ENCODE measurements around the gene THRA. TPM values are rescaled to one million over a fixed set of nuclear protein-coding genes. Genes with fewer than 3 reads are reported as not detected.
A peak's percentile ranks its signal among the peaks of the same experiment; 100 is the strongest.

The THRA gene
- total and polyA plus RNA-seq, 3 donors from 2014 or later = 41.2 to 51.7 (median 44.9) TPM

DNA sequence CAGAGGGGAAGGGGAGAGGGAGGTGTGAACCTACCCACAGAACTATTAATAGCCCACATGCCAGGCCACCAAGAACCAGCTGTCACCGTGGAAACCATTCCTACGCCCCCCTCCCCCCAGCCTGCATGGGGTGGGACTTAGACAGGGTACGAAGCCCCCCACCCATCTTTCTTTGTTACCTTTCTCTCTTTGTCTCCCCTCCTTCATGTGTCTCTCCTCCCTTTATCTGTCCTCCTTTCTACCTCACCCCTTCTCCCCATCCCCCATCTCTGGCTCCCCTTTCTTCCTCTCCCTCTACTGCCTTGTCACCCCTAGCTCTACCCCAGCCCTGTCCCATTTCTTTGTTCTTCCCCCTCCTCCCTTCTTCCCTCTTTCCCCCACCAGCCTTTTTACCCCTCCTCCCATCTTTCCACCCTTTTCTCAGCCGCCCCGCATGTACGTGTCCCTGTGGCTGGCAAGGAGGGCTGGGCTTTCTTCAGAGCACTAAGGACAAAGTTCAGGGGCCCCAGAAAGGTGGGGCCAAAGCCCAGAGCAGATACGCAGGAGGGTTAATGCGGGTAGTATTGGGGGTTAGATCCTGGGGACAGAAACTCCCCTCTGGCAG, 8.0 kb downstream of the THRA start:
- no peaks in the 10 kb centered on the region for H3K36me3 ChIP-seq (ENCODE audit: low read depth, missing control alignments)
- peak overlapping the region; percentile 88 to 97 for H3K27ac ChIP-seq
- intact Hi-C loops (cut with DNase I; ENCODE audit: low total_unique reads) = loop anchor here (5.0 kb wide), 1 partner anchor 36 kb away; no protein-coding TSS in a partner anchor
- DNase-seq = no peak
- H3K4me3 ChIP-seq = no peak overlapping the region
- H3K9me3 ChIP-seq = no peaks in the 10 kb centered on the region
- H3K4me1 ChIP-seq = peaks cover 78% of the 10 kb centered on the region
- TF ChIP-seq, protein P1, sequence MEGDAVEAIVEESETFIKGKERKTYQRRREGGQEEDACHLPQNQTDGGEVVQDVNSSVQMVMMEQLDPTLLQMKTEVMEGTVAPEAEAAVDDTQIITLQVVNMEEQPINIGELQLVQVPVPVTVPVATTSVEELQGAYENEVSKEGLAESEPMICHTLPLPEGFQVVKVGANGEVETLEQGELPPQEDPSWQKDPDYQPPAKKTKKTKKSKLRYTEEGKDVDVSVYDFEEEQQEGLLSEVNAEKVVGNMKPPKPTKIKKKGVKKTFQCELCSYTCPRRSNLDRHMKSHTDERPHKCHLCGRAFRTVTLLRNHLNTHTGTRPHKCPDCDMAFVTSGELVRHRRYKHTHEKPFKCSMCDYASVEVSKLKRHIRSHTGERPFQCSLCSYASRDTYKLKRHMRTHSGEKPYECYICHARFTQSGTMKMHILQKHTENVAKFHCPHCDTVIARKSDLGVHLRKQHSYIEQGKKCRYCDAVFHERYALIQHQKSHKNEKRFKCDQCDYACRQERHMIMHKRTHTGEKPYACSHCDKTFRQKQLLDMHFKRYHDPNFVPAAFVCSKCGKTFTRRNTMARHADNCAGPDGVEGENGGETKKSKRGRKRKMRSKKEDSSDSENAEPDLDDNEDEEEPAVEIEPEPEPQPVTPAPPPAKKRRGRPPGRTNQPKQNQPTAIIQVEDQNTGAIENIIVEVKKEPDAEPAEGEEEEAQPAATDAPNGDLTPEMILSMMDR (IDR thresholded peaks at IDR 0.05) = no peak
- no peak for TF ChIP-seq POLR2A (IDR thresholded peaks at IDR 0.05)
- no peaks in the 10 kb centered on the region for H3K27me3 ChIP-seq
- WGBS, 2 donors = 34 to 46% methylated on average over 6 to 8 of the region's 8 CpGs

DNA sequence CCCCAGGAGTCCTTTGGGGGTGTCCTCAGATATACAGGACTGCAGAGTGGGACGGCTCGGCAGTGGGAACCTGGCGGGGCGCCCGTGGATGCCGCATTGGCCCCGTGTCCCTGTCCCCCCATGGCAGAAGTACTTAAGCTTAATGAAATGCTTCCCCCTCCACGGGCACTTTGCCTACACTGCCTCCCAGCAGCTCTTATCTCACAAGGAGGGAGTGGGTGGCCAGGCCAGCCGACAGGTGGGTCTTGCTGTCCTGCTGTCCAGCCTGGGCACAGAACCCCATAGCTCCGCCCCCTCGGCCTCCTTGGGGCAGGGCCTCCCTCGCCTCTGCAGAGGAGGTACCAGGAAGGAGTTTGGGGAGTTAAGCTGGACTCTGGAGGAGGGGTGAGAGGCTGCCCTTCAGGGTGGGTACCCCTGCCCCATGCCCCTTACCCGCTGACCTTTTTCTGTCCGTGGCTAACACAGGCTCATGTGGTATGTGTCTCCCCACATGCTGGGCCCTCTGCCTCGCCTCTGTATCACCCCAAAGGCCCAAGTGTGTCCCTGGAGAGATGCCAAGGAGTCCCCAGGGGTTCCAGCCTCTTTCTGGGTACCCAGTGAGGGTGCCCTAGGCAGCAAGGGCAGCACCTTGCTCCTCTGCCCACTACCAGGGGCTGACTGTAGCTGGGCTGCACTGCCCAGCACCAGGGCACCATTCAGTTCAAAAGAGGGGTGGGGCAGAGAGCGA, 8.7 kb downstream of the THRA start:
- intact Hi-C loops (cut with DNase I; ENCODE audit: low total_unique reads) = loop anchor here (5.0 kb wide), 1 partner anchor 36 kb away; no protein-coding TSS in a partner anchor

DNA sequence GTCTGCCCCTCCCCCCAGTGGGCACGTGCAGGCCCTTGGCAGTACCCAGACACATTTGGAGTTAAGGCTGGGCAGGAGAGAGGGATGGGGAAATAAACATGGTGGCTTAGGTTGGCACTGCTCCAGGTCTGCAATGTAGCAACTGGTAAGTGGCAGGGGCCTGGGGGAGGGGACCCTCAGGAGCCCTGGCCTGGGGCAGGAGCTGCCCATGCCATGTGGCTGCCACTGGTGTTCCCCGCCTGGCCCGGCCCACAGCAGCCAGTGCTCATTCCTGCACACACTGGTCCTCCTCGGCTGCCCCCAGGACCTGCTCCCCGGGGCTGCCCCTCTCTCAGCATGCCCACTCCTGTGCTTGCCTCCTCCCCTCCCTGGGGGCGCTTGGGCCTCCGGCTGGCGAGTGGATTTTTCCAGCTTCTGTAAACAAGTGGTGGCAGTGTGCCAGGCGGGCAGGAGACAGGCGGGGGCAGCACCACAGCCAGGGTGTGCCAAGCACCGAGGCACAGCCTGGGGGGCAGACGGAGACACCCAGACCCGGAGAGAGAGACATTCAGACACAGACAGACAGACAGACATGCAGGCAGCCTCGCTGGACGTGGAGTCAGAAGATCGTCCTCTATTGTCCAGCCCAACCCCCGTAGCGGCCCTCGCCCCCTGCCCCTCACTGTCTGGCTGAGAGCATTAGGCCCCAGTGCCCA, 9.4 kb downstream of the THRA start:
- no peak for TF ChIP-seq POLR2A (IDR thresholded peaks at IDR 0.05)

More for the DNA sequence above, 8.7 kb downstream of the THRA start:
- Histone ChIP-seq H3K27ac (peak overlapping the region; percentile 88 to 97), H3K9me3 (no peaks in the 10 kb centered on the region), H3K36me3 (ENCODE audit: low read depth, missing control alignments) (no peaks in the 10 kb centered on the region), H3K4me1 (peaks cover 79% of the 10 kb centered on the region), H3K4me3 (no peak overlapping the region), H3K27me3 (no peaks in the 10 kb centered on the region)
- TF ChIP-seq POLR2A (IDR thresholded peaks at IDR 0.05) = no peak
- TF ChIP-seq, protein P1 (IDR thresholded peaks at IDR 0.05) = no peak
- WGBS, 2 donors = 33 to 64% methylated on average over 4 to 16 of the region's 16 CpGs
- DNase-seq = peak; percentile 75

DNA sequence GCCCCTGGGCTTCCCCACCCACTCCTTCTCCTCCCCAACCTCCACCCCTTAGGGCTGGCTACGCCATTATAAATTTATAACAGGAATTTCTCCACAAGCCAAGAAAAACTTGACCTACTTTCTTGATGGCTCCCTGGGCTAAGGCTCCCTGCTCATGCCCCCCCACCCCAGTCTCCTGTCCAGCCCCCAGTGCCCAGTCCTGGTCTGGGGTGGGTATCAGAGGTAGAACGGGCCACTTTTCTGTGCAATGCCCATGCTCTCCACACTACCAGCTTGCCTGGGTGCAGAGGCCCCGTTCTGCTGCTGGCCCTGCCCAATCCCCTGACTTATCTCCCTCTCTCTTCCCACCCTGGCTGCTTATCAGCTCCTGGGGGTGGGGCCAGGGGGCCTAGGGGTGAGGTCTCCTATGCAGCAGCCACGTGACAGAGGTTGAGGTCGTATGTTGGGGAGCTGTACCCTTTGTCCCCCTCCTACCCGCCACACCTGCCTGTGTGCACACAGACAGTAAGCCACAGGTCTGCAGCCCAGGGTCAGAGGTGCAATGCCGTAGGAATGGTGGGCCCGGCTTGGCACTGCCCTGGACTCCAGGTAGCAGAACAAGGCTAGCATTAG, 10.1 kb downstream of the THRA start:
- Histone ChIP-seq H3K36me3 (ENCODE audit: low read depth, missing control alignments) (no peaks in the 10 kb centered on the region), H3K27ac (peak overlapping the region; percentile 88 to 97), H3K9me3 (no peaks in the 10 kb centered on the region), H3K4me1 (peaks cover 83% of the 10 kb centered on the region), H3K4me3 (no peak overlapping the region), H3K27me3 (no peaks in the 10 kb centered on the region)
- 44 to 61% methylated on average over 4 to 8 of the region's 8 CpGs for WGBS, 2 donors
- TF ChIP-seq POLR2A (IDR thresholded peaks at IDR 0.05) = no peak
- no peak for DNase-seq
- intact Hi-C loops (cut with DNase I; ENCODE audit: low total_unique reads) = loop anchor here (5.0 kb wide), 1 partner anchor 34 kb away; no protein-coding TSS in a partner anchor

More for the DNA sequence above, 9.4 kb downstream of the THRA start:
- DNase-seq = peak; percentile 77
- Histone ChIP-seq H3K27me3 (no peaks in the 10 kb centered on the region), H3K36me3 (ENCODE audit: low read depth, missing control alignments) (no peaks in the 10 kb centered on the region), H3K9me3 (no peaks in the 10 kb centered on the region), H3K27ac (peak overlapping the region; percentile 88 to 97), H3K4me1 (peaks cover 83% of the 10 kb centered on the region), H3K4me3 (no peak overlapping the region)
- intact Hi-C loops (cut with DNase I; ENCODE audit: low total_unique reads) = loop anchor here (5.0 kb wide), 1 partner anchor 35 kb away; no protein-coding TSS in a partner anchor
- WGBS, 2 donors = 22 to 47% methylated on average over 12 to 19 of the region's 19 CpGs

DNA sequence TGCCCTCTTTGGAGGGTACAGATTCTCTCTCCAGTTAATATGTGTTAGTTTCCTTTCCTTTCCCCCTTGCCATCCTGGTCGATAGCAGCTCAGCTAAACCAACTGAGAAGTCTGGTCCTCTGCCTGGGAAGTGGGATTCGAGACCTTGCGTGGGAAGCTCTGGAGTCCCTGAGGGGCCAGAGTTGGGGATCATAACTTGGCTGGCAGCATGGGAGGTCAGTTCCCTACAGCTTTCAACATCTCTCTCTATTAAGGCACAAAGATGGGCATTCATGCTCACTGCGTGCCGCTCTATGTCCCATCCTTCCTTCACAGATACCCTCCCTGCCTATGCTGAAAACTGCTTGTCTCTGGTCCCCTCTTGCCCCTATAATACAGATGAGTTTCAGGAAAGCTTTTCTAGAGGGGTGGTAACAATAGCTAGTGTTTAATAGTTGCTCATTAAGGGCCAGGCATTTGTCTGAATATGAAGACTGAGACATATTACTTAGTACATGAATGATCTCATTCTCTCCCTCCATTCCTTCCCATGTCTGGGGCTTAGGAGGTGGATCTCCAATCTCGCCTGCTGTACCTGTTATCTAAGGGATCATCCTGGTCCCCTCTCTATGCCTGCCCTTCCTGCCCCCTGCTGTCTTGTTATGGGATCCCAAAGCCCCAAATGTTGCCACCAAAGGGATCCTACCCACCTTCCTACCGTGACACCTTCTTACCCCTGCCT, 10.8 kb downstream of the THRA start:
- Histone ChIP-seq H3K27me3 (no peaks in the 10 kb centered on the region), H3K36me3 (ENCODE audit: low read depth, missing control alignments) (no peaks in the 10 kb centered on the region), H3K9me3 (no peaks in the 10 kb centered on the region), H3K4me1 (peaks cover 78% of the 10 kb centered on the region), H3K27ac (peak overlapping the region; percentile 88 to 97), H3K4me3 (no peak overlapping the region)
- no peak for DNase-seq
- 68 to 74% methylated on average over 7 of the region's 7 CpGs for WGBS, 2 donors
- intact Hi-C loops (cut with DNase I; ENCODE audit: low total_unique reads) = loop anchor here (5.0 kb wide), 1 partner anchor 34 kb away; no protein-coding TSS in a partner anchor
- no peak for TF ChIP-seq POLR2A (IDR thresholded peaks at IDR 0.05)
- TF ChIP-seq, protein P1 (IDR thresholded peaks at IDR 0.05) = no peak

All from testis (tissue), 3 donors.